ENCODE data around the gene GNPNAT1.

The GNPNAT1 gene

DNA sequence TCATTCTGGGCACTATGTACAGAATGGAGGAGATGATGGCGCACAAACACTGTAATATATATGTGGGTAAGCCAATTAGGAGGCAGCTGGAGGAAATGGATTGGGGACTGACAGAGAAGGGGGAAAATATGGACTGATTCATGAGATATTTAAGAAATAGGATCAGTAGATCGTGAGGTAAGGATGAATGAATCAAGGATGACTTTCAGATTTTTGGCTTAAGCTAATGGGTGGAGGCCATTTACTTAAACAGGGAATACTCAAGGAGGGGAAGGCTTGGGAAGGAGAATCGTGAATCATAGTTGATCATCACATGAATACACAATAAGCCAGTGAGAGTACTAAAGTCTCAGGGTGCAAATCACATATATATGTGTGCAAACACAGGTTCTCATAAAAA lies 11.2 kb upstream of the GNPNAT1 start:
- H3K27me3 Mint-ChIP-seq, result no peaks in the 10 kb centered on the region
- DNase-seq, result no peak

DNA sequence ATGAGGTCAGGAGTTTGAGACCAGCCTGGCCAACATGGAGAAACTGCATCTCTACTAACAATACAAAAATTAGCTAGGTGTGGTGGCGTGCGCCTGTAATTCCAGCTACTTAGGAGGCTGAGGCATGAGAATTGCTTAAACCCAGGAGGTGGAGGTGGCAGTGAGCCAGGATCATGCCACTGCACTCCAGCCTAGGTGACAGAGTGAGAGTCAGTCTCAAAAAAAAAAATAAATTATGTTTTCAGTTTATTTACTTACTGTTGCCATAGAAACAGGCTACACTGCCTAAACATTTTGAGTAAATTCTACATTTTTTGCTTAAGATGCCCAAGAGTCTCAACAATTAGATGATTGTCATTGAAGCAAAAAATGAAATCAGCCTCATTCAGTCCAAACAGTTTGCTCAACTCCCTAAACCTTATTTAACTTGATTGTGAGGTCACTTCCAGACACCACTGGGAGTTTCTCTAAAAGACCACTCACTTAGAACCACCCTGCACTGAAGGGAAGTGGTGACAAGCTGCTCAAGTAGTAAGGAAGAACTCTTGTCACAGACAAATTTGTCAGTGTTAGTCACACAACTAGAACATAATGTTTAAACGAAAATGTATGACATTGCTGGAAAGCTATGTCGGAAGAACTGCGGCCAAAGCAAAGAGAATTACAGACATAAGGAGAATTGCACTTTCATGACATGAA lies 9.8 kb upstream of the GNPNAT1 start:
- peak; percentile 46 for ATAC-seq

More for the DNA sequence above, 11.2 kb upstream of the GNPNAT1 start:
- no peaks in the 10 kb centered on the region for H3K9me3 Mint-ChIP-seq
- ATAC-seq, result no peak
- no peak overlapping the region for H3K27ac Mint-ChIP-seq
- H3K4me1 Mint-ChIP-seq, result peaks cover 9% of the 10 kb centered on the region
- H3K4me3 Mint-ChIP-seq, result no peak overlapping the region
- no peaks in the 10 kb centered on the region for H3K36me3 Mint-ChIP-seq (ENCODE audit: low read depth)

GRCh38 chr14:52798826-52799225 lies 7.4 kb upstream of the GNPNAT1 start:
- Mint-ChIP-seq H3K36me3 (ENCODE audit: low read depth) (peaks cover 2% of the 10 kb centered on the region), H3K27me3 (no peaks in the 10 kb centered on the region), H3K4me3 (no peak overlapping the region), H3K27ac (no peak overlapping the region), H3K4me1 (peaks cover 10% of the 10 kb centered on the region), H3K9me3 (no peaks in the 10 kb centered on the region)
- ATAC-seq, result no peak
- no peak for DNase-seq

More for the DNA sequence above, 9.8 kb upstream of the GNPNAT1 start:
- H3K27me3 Mint-ChIP-seq, result no peaks in the 10 kb centered on the region
- H3K4me3 Mint-ChIP-seq, result no peak overlapping the region
- no peak overlapping the region for H3K27ac Mint-ChIP-seq
- H3K4me1 Mint-ChIP-seq, result peaks cover 10% of the 10 kb centered on the region
- DNase-seq, result no peak
- H3K36me3 Mint-ChIP-seq (ENCODE audit: low read depth), result peaks cover 2% of the 10 kb centered on the region
- no peaks in the 10 kb centered on the region for H3K9me3 Mint-ChIP-seq

DNA sequence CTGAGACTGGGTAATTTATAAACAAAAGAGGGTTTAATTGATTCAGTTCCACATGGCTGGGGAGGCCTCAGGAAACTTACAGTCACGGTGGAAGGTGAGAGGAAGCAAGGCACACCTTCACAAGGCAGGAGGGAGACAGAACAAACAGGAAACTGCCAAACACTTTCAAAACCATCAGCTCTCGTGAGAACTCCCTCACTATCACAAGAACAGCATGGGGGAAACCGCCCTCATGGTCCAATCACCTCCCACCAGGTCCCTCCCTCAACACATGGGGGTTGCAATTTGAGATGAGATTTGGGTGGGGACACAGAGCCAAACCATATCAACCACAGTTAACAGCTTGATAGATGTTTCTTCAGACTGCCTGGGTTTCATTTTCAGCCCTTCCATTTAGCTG lies 6.2 kb upstream of the GNPNAT1 start:
- H3K27me3 Mint-ChIP-seq, result no peaks in the 10 kb centered on the region
- H3K36me3 Mint-ChIP-seq (ENCODE audit: low read depth), result peaks cover 2% of the 10 kb centered on the region
- no peaks in the 10 kb centered on the region for H3K9me3 Mint-ChIP-seq
- H3K27ac Mint-ChIP-seq, result no peak overlapping the region
- H3K4me3 Mint-ChIP-seq, result no peak overlapping the region
- DNase-seq, result no peak
- no peak for ATAC-seq
- H3K4me1 Mint-ChIP-seq, result peaks cover 10% of the 10 kb centered on the region

DNA sequence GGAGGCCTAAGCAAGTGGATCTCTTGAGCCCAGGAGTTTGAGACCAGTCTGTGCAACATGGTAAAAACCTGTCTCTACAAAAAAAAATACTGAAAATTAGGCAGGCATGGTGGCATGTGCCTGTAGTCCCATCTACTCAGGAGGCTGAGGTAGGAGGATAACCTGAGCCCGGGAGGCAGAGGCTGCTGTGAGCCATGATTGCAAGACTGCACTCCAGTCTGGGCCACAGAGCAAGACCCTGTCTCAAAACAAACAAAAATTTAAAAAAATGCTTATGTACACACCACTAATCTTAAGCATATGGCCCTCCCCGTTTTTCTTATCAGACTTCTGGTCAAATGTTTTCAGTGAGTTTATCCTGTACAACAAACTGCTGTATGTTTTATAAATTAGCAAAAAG lies 1.7 kb upstream of the GNPNAT1 start:
- H3K4me1 Mint-ChIP-seq, result peaks cover 35% of the 10 kb centered on the region
- no peaks in the 10 kb centered on the region for H3K27me3 Mint-ChIP-seq
- H3K36me3 Mint-ChIP-seq (ENCODE audit: low read depth), result peaks cover 2% of the 10 kb centered on the region
- DNase-seq (no peak), ATAC-seq (no peak)
- no peaks in the 10 kb centered on the region for H3K9me3 Mint-ChIP-seq
- no peak overlapping the region for H3K4me3 Mint-ChIP-seq
- H3K27ac Mint-ChIP-seq, result no peak overlapping the region

- no peak for DNase-seq
- no peak for ATAC-seq
- Mint-ChIP-seq H3K4me3 (peak overlapping the region; percentile 94), H3K36me3 (ENCODE audit: low read depth) (peaks cover 2% of the 10 kb centered on the region), H3K27me3 (no peaks in the 10 kb centered on the region), H3K27ac (peak overlapping the region; percentile 69), H3K4me1 (peaks cover 32% of the 10 kb centered on the region), H3K9me3 (no peaks in the 10 kb centered on the region)
These were observed 649 bp upstream of the GNPNAT1 start for GRCh38 chr14:52792097-52792415.

- DNase-seq (no peak), ATAC-seq (peak; percentile 6)
- H3K4me1 Mint-ChIP-seq, result peaks cover 32% of the 10 kb centered on the region
- H3K4me3 Mint-ChIP-seq, result peak overlapping the region; percentile 94
- no peaks in the 10 kb centered on the region for H3K9me3 Mint-ChIP-seq
- H3K27ac Mint-ChIP-seq, result peak overlapping the region; percentile 70
- H3K36me3 Mint-ChIP-seq (ENCODE audit: low read depth), result peaks cover 4% of the 10 kb centered on the region
- H3K27me3 Mint-ChIP-seq, result no peaks in the 10 kb centered on the region
These were observed 618 bp downstream of the GNPNAT1 start for GRCh38 chr14:52790756-52791222.

DNA sequence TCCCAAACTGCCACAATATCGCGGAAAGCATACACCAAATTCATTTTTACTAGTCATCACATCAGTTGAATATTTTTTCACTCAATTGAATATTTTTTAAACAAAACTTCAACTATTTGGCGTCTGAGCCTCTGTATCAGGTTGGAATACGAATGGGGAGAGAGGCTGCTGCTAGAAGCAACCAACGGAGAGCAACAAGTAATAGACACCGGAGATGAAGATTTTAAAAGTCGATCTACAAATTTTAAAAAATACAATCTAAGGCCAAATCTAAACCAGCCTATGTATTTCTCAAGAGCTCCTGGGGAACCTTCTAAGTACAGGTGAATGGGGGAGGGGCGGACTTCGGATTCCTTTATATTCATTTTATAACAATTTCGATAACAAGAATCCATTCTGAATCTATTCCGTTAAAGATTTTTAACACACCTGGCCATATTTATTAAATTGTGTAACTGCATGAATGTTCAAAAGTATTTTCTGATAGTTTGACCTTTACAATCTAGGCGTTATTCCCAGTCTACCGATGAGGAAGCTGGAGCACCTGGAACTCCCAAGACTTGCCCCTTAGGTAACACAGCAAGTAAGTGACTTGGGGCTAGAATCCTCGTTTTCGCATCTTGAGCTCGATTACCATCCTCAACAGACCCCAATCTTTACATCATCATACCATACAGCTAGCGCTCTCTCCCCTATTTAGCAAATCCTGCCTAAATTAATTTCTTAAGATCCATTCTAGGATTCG lies 1.2 kb downstream of the GNPNAT1 start:
- no peaks in the 10 kb centered on the region for H3K9me3 Mint-ChIP-seq
- peak overlapping the region; percentile 70 for H3K27ac Mint-ChIP-seq
- H3K27me3 Mint-ChIP-seq, result no peaks in the 10 kb centered on the region
- DNase-seq, result no peak
- peaks cover 32% of the 10 kb centered on the region for H3K4me1 Mint-ChIP-seq
- no peak for ATAC-seq
- H3K36me3 Mint-ChIP-seq (ENCODE audit: low read depth), result peaks cover 4% of the 10 kb centered on the region
- H3K4me3 Mint-ChIP-seq, result peak overlapping the region; percentile 94

DNA sequence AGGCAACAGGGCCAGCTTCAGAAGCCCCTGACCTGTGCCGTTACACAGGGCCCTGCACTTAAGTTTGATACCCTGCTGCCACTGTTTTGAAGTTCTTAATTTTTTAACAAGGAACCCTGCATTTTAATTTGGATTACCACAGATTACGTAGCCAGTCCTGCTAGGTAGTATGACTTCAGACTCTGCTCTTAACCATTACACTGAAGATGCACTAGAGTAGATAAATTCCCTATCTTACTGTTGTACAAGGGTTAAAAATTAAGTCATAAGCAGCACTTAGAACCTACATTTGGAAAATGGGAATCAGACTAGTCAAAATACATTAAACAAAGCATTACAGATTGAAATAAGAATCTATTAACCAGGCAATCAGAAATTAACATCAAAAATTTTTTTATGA lies 2.3 kb downstream of the GNPNAT1 start:
- peak overlapping the region; percentile 42 for H3K4me3 Mint-ChIP-seq
- ATAC-seq, result no peak

GRCh38 chr14:52786887-52787286 lies 4.5 kb downstream of the GNPNAT1 start:
- no peak overlapping the region for H3K27ac Mint-ChIP-seq
- H3K9me3 Mint-ChIP-seq, result no peaks in the 10 kb centered on the region
- no peak overlapping the region for H3K4me3 Mint-ChIP-seq
- DNase-seq (no peak), ATAC-seq (no peak)
- H3K27me3 Mint-ChIP-seq, result no peaks in the 10 kb centered on the region
- H3K4me1 Mint-ChIP-seq, result peaks cover 24% of the 10 kb centered on the region
- peaks cover 9% of the 10 kb centered on the region for H3K36me3 Mint-ChIP-seq (ENCODE audit: low read depth)

More for the DNA sequence above, 2.3 kb downstream of the GNPNAT1 start:
- Mint-ChIP-seq H3K36me3 (ENCODE audit: low read depth) (peaks cover 4% of the 10 kb centered on the region), H3K27ac (no peak overlapping the region), H3K4me1 (peaks cover 32% of the 10 kb centered on the region), H3K9me3 (no peaks in the 10 kb centered on the region), H3K27me3 (no peaks in the 10 kb centered on the region)
- DNase-seq, result no peak

DNA sequence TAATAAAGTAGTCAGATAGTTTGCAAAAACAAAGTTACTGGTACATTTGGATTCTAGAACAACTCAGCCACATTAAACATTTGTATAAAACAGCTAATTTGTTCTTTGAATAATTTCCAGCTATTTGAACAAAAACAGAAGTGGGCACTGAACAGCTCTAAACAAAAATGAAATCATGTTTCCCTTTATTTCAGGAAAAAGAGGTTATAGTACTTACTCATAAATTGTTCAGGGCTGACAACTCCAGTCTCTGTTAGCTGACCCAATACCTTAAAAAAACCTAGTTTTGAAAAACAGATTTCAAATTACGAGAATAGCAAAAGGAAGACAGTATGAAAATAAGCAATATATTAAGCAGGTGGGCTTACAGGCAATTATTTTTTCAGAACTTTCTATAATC lies 8.2 kb downstream of the GNPNAT1 start:
- no peaks in the 10 kb centered on the region for H3K27me3 Mint-ChIP-seq
- H3K36me3 Mint-ChIP-seq (ENCODE audit: low read depth), result peaks cover 20% of the 10 kb centered on the region
- no peaks in the 10 kb centered on the region for H3K4me1 Mint-ChIP-seq
- H3K27ac Mint-ChIP-seq, result no peak overlapping the region
- DNase-seq, result no peak
- no peak for ATAC-seq
- no peaks in the 10 kb centered on the region for H3K9me3 Mint-ChIP-seq
- H3K4me3 Mint-ChIP-seq, result no peak overlapping the region

- no peak for ATAC-seq
These were observed 9.8 kb downstream of the GNPNAT1 start for GRCh38 chr14:52781629-52782028.

GRCh38 chr14:52780893-52781292 lies 10.5 kb downstream of the GNPNAT1 start:
- Mint-ChIP-seq H3K4me1 (no peaks in the 10 kb centered on the region), H3K9me3 (no peaks in the 10 kb centered on the region), H3K4me3 (no peak overlapping the region), H3K27me3 (no peaks in the 10 kb centered on the region), H3K36me3 (ENCODE audit: low read depth) (peaks cover 16% of the 10 kb centered on the region), H3K27ac (no peak overlapping the region)
- ATAC-seq, result no peak
- DNase-seq, result no peak

More at GRCh38 chr14:52781629-52782028, 9.8 kb downstream of the GNPNAT1 start:
- Mint-ChIP-seq H3K27ac (no peak overlapping the region), H3K36me3 (ENCODE audit: low read depth) (peaks cover 20% of the 10 kb centered on the region), H3K4me1 (no peaks in the 10 kb centered on the region), H3K27me3 (no peaks in the 10 kb centered on the region), H3K9me3 (no peaks in the 10 kb centered on the region), H3K4me3 (no peak overlapping the region)
- no peak for DNase-seq

DNA sequence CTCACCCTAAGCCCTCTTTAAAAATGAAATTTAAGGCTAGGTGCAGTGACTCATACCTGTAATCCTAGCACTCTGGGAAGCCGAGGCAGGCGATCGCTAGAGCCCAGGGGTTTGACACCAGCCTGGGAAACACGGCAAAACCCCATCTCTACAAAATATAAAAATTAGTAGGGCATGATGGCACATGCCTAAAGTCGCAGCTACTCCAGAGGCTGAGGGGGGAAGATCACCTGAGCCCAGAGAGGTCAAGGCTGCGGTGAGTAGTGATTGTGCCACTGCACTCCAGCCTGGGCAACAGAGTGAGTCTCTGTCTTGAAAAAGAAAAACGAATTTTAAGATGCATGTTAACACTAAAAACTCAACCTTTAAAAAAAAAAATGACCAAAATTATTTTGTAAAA lies 12.7 kb downstream of the GNPNAT1 start:
- Mint-ChIP-seq H3K4me3 (no peak overlapping the region), H3K4me1 (peaks cover 3% of the 10 kb centered on the region), H3K27ac (no peak overlapping the region), H3K36me3 (ENCODE audit: low read depth) (peaks cover 26% of the 10 kb centered on the region), H3K27me3 (no peaks in the 10 kb centered on the region), H3K9me3 (no peaks in the 10 kb centered on the region)
- DNase-seq (no peak), ATAC-seq (no peak)

- H3K27ac Mint-ChIP-seq, result no peak overlapping the region
These were observed 14.6 kb downstream of the GNPNAT1 start for GRCh38 chr14:52776816-52777215.

More at GRCh38 chr14:52776816-52777215, 14.6 kb downstream of the GNPNAT1 start:
- Mint-ChIP-seq H3K9me3 (no peaks in the 10 kb centered on the region), H3K27me3 (no peaks in the 10 kb centered on the region), H3K36me3 (ENCODE audit: low read depth) (peaks cover 21% of the 10 kb centered on the region), H3K4me1 (peaks cover 4% of the 10 kb centered on the region), H3K4me3 (no peak overlapping the region)
- DNase-seq, result no peak
- no peak for ATAC-seq

All from activated naive CD8-positive, alpha-beta T cell treated with anti-CD3 and anti-CD28 coated beads, Interleukin-2, amount 50 U/mL, for 24 hours (primary cell).